Right lobe of liver (tissue), 6 donors: ENCODE data around the gene FOXI2. TPM values are rescaled to one million over a fixed set of nuclear protein-coding genes. Genes with fewer than 3 reads are reported as not detected.

Source experiments
- ATAC-seq, 4 donors: fragments of 200-7000 bp; cut with Tn5 transposase; one replicate each; pipeline ENCODE4 v1.9.1; 2020; ENCODE audit warnings: mild to moderate bottlenecking in 4 of 4, moderate library complexity in 4 of 4
- DNase-seq, 3 donors: peaks; one replicate each; pipeline ENCODE4 v3.0.0-alpha.2; 2020
- H3K27ac ChIP-seq, 3 donors: fragments of 200-600 bp; one replicate each; pipeline ENCODE4 v1.8.0; 2022
- H3K27me3 ChIP-seq, 2 donors: fragments of 200-600 bp; one replicate each; pipeline ENCODE4 v1.8.0; 2022
- H3K36me3 ChIP-seq, 4 donors: fragments of 200-600 bp; sonication (generic) in 1 of 4; one replicate each; pipeline versions ENCODE4 v1.5.1 to v1.8.0; 2017 to 2022; ENCODE audit warnings: control low read depth in 1 of 4
- H3K4me1 ChIP-seq, 4 donors: fragments of 200-600 bp; sonication (generic) in 1 of 4; one replicate each; pipeline versions ENCODE4 v1.5.1 to v1.8.0; 2017 to 2022; ENCODE audit warnings: control low read depth in 1 of 4
- H3K4me3 ChIP-seq, 3 donors: fragments of 200-600 bp; one replicate each; pipeline ENCODE4 v1.8.0; 2022
- H3K9me3 ChIP-seq, 4 donors: fragments of 200-600 bp; sonication (generic) in 1 of 4; one replicate each; pipeline versions ENCODE4 v1.5.1 to v1.8.0; 2017 to 2022; ENCODE audit warnings: control low read depth in 1 of 4
- CTCF ChIP-seq, 4 donors: fragments of 200-600 bp in 3 of 4; fragments of 450-650 bp in 1 of 4; IDR thresholded peaks; one replicate each; pipeline versions ENCODE4 v1.5.1 to v1.8.0; 2016 to 2022; ENCODE audit warnings: antibody characterized with exemption in 4 of 4, mild to moderate bottlenecking in 2 of 4
- POLR2A ChIP-seq: fragments of 450-650 bp; IDR thresholded peaks from one replicate; pipeline ENCODE4 v1.6.1; 2017; ENCODE audit warnings: antibody characterized with exemption, mild to moderate bottlenecking
- WGBS: methylation state at CpG from one replicate; pipeline ENCODE4 v1.1.6; 2018; ENCODE audit warnings: low coverage, low lambda C conversion rate; ENCODE audit not compliant: insufficient coverage; ENCODE audit errors: missing lambda C conversion rate; 5-methylcytosine and 5-hydroxymethylcytosine counted together
- intact Hi-C, 2 donors: fragments of 100-400 bp; cut with DNase I; formaldehyde crosslinking; loops; one replicate each; pipeline versions ENCODE4 v1.11.2 to v1.14.1; 2022
- total RNA-seq, 6 experiments: library from RNA; depleted of rRNA in 2 of 6; stranded (reverse); fragments of >200 nt in 2 of 6; fragmentation: NEBNext Ultra II Directional in 3 of 6; extraction: Animal tissue kit (Norgen Biotek cat#: 25700) in 3 of 6; gene quantifications; one replicate each; pipeline versions ENCODE4 v1.1.0 to v1.2.4, GENCODE V29; 2016 to 2023
- donor health status: DM: no; HTN: yes; CAD: no.
- donor health status: DM: no; HTN: no; CAD: no.
- donor health status: DM: no; HTN: no; CAD: no.
- donor health status: DM: no; HTN: yes; CAD: no.
- donor health status: DM: no; HTN: yes; CAD: no.

The FOXI2 gene
- total RNA-seq, 6 experiments from 2014 or later = not detected

GRCh38 chr10:127695431-127695830 lies 41.6 kb upstream of the FOXI2 start:
- no peak for TF ChIP-seq CTCF (IDR thresholded peaks at IDR 0.05)
- H3K27me3 ChIP-seq = no peaks in the 10 kb centered on the region
- intact Hi-C loops = no loop called here
- no peak for ATAC-seq
- 25% methylated on average over 4 of the region's 4 CpGs for WGBS
- H3K9me3 ChIP-seq = no peaks in the 10 kb centered on the region
- no peak for DNase-seq
- H3K27ac ChIP-seq = no peak overlapping the region
- no peaks in the 10 kb centered on the region for H3K36me3 ChIP-seq
- H3K4me3 ChIP-seq = no peak overlapping the region
- no peaks in the 10 kb centered on the region for H3K4me1 ChIP-seq

GRCh38 chr10:127698886-127699285 lies 38.1 kb upstream of the FOXI2 start:
- 37% methylated on average over 2 of the region's 6 CpGs for WGBS
- DNase-seq = no peak
- Histone ChIP-seq H3K27ac (no peak overlapping the region), H3K27me3 (no peaks in the 10 kb centered on the region), H3K4me3 (no peak overlapping the region), H3K36me3 (no peaks in the 10 kb centered on the region), H3K4me1 (no peaks in the 10 kb centered on the region), H3K9me3 (no peaks in the 10 kb centered on the region)
- intact Hi-C loops = no loop called here
- ATAC-seq = no peak
- no peak for TF ChIP-seq CTCF (IDR thresholded peaks at IDR 0.05)
- no peak for TF ChIP-seq POLR2A

GRCh38 chr10:127699311-127699710 lies 37.7 kb upstream of the FOXI2 start:
- H3K4me3 ChIP-seq = no peak overlapping the region
- H3K27me3 ChIP-seq = no peaks in the 10 kb centered on the region
- DNase-seq = no peak
- H3K9me3 ChIP-seq = no peaks in the 10 kb centered on the region
- ATAC-seq = no peak
- no peaks in the 10 kb centered on the region for H3K4me1 ChIP-seq
- WGBS = 74% methylated on average over 5 of the region's 8 CpGs
- intact Hi-C loops = no loop called here
- TF ChIP-seq CTCF (IDR thresholded peaks at IDR 0.05) = no peak
- TF ChIP-seq POLR2A = no peak
- H3K27ac ChIP-seq = no peak overlapping the region
- no peaks in the 10 kb centered on the region for H3K36me3 ChIP-seq

- Histone ChIP-seq H3K27me3 (no peaks in the 10 kb centered on the region), H3K9me3 (no peaks in the 10 kb centered on the region), H3K27ac (no peak overlapping the region), H3K4me1 (no peaks in the 10 kb centered on the region), H3K4me3 (no peak overlapping the region), H3K36me3 (no peaks in the 10 kb centered on the region)
- intact Hi-C loops = no loop called here
- DNase-seq (no peak), ATAC-seq (no peak)
- TF ChIP-seq POLR2A (no peak), CTCF (IDR thresholded peaks at IDR 0.05) (no peak)
- 47% methylated on average over 4 of the region's 4 CpGs for WGBS
Observed at GRCh38 chr10:127702271-127702670, 34.7 kb upstream of the FOXI2 start.

GRCh38 chr10:127715249-127715648 lies 21.7 kb upstream of the FOXI2 start:
- no peaks in the 10 kb centered on the region for H3K27me3 ChIP-seq
- intact Hi-C loops = loop anchor here (10.0 kb wide), 1 partner anchor 140 kb away; no protein-coding TSS in a partner anchor
- ATAC-seq = no peak
- WGBS = 31% methylated on average over 5 of the region's 6 CpGs
- no peak overlapping the region for H3K27ac ChIP-seq
- H3K4me1 ChIP-seq = no peaks in the 10 kb centered on the region
- no peak overlapping the region for H3K4me3 ChIP-seq
- H3K36me3 ChIP-seq = no peaks in the 10 kb centered on the region
- DNase-seq = no peak
- H3K9me3 ChIP-seq = no peaks in the 10 kb centered on the region
- TF ChIP-seq CTCF (IDR thresholded peaks at IDR 0.05) (no peak), POLR2A (no peak)
